GM12875 (cell line): ENCODE data around the gene TEX36.

ENCODE experiments used
- H3K4me3 ChIP-seq: one replicate; pipeline ENCODE4 v1.5.1; 2011; ENCODE audit warnings: low read depth, low read length, control low read depth
- TF ChIP-seq, protein P1 (sequence below): IDR thresholded peaks from 2 replicates; pipeline ENCODE4 v1.5.1; 2011; ENCODE audit warnings: low read depth, mild to moderate bottlenecking, control low read depth, inconsistent platforms, low read length, moderate library complexity, borderline replicate concordance; ENCODE audit not compliant: insufficient read depth

The TEX36 gene

DNA sequence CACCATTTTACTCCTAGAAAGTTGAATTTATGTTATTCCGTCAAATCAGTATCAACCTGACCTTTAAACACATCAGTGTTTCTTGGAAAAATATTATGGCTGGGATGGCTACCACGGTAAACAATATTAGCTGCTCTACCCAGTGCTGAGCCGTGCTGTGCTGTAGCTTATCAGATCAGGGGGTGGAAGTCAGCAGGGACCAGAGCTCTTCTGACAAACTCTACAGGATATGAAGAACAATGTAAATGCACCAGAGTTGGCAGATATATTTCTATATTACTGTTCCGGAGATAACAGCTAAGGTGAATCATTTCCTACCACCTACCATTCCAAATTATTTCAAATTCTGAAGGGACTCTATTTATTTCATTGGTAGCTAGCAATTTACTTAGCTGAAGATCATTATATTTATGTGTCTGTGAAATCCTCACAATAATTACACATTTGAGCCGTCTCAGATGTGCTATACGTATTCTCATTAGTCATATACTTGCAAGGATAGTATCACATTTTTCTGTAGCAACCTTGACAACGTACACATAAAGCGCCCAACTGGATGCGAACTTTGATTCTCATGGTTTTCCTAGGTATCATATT, 76.5 kb downstream of the TEX36 start:
- TF ChIP-seq, protein P1, sequence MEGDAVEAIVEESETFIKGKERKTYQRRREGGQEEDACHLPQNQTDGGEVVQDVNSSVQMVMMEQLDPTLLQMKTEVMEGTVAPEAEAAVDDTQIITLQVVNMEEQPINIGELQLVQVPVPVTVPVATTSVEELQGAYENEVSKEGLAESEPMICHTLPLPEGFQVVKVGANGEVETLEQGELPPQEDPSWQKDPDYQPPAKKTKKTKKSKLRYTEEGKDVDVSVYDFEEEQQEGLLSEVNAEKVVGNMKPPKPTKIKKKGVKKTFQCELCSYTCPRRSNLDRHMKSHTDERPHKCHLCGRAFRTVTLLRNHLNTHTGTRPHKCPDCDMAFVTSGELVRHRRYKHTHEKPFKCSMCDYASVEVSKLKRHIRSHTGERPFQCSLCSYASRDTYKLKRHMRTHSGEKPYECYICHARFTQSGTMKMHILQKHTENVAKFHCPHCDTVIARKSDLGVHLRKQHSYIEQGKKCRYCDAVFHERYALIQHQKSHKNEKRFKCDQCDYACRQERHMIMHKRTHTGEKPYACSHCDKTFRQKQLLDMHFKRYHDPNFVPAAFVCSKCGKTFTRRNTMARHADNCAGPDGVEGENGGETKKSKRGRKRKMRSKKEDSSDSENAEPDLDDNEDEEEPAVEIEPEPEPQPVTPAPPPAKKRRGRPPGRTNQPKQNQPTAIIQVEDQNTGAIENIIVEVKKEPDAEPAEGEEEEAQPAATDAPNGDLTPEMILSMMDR = no peak
- H3K4me3 ChIP-seq = no peak overlapping the region
